SK-N-DZ (cell line): ENCODE data around the gene HERPUD2.
"Not testable (repeated sequence)": the region's sequence is repeated elsewhere in the genome, so short reads cannot be mapped to it uniquely, and the experiment has no call there.

Source experiments
- DNase-seq: peaks from one replicate; pipeline ENCODE4 v3.0.0-alpha.2; 2015; ENCODE audit warnings: low spot score

Gene HERPUD2

GRCh38 chr7:35680403-35681013 is 14.4 kb downstream of the HERPUD2 start:
- no peak for DNase-seq

GRCh38 chr7:35677582-35678356 is 17.2 kb downstream of the HERPUD2 start:
- no peak for DNase-seq

- no peak for DNase-seq
Observed at GRCh38 chr7:35676211-35676610, 18.7 kb downstream of the HERPUD2 start.

GRCh38 chr7:35670856-35671569 is 23.9 kb downstream of the HERPUD2 start:
- no peak for DNase-seq

DNA sequence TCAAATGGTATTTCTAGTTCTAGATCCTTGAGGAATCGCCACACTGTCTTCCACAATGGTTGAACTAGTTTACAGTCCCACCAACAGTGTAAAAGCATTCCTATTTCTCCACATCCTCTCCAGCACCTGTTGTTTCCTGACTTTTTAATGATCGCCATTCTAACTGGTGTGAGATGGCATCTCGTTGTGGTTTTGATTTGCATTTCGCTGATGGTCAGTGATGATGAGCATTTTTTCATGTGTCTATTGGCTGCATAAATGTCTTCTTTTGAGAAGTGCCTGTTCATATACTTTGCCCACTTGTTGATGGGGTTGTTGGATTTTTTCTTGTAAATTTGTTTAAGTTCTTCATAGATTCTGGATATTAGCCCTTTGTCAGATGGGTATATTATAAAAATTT is 34.5 kb downstream of the HERPUD2 start:
- not testable (repeated sequence) for DNase-seq

GRCh38 chr7:35658606-35659201 is 36.2 kb downstream of the HERPUD2 start:
- DNase-seq, result no peak

- DNase-seq, result no peak
Observed at GRCh38 chr7:35657125-35657524, 37.8 kb downstream of the HERPUD2 start.

GRCh38 chr7:35654558-35654957 is 40.4 kb downstream of the HERPUD2 start:
- not testable (repeated sequence) for DNase-seq

DNA sequence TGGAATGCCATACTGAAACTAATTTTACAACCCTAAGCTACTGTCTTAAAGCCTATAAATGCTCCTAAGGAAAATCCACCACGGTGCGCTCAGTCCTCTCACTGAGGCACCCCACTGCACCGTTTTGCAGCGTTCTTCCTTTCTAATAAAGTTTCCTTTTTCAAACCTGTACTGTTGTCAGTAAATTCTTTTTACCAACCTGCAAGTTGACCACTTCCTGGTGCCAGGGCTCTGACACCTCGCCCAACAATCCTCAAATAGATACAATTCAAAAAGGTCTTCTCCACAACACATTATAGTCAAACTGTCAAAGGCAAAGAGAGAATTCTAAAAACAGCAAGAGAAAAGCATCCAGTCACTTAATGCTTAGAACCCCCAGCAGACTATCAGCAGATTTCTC is 42.8 kb downstream of the HERPUD2 start:
- DNase-seq, result no peak

GRCh38 chr7:35650751-35651150 is 44.2 kb downstream of the HERPUD2 start:
- DNase-seq, result no peak

GRCh38 chr7:35649711-35650110 is 45.2 kb downstream of the HERPUD2 start:
- no peak for DNase-seq

GRCh38 chr7:35648367-35648766 is 46.6 kb downstream of the HERPUD2 start:
- DNase-seq, result no peak

- DNase-seq, result peak; percentile 45
Observed at GRCh38 chr7:35647171-35647574, 47.8 kb downstream of the HERPUD2 start.

- DNase-seq, result no peak
Observed at GRCh38 chr7:35646289-35647023, 48.5 kb downstream of the HERPUD2 start.

DNA sequence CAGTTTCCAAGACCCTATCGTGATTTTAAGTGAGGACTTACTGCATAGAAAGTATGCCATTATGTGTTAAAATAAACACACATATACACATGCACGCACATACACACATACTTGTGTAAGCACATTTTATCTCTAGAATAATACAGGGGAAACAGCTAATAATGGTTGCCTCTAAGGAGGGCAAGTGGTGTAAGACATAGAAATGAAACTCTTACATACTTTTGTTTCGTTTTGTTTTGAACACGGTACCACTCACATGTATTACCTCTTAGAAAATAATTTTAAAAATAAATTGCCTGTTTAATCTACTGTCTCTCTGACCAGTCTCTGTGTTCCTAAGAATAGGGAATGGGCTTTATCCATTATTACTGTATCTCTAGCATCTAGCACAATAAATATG is 49.2 kb downstream of the HERPUD2 start:
- no peak for DNase-seq

DNA sequence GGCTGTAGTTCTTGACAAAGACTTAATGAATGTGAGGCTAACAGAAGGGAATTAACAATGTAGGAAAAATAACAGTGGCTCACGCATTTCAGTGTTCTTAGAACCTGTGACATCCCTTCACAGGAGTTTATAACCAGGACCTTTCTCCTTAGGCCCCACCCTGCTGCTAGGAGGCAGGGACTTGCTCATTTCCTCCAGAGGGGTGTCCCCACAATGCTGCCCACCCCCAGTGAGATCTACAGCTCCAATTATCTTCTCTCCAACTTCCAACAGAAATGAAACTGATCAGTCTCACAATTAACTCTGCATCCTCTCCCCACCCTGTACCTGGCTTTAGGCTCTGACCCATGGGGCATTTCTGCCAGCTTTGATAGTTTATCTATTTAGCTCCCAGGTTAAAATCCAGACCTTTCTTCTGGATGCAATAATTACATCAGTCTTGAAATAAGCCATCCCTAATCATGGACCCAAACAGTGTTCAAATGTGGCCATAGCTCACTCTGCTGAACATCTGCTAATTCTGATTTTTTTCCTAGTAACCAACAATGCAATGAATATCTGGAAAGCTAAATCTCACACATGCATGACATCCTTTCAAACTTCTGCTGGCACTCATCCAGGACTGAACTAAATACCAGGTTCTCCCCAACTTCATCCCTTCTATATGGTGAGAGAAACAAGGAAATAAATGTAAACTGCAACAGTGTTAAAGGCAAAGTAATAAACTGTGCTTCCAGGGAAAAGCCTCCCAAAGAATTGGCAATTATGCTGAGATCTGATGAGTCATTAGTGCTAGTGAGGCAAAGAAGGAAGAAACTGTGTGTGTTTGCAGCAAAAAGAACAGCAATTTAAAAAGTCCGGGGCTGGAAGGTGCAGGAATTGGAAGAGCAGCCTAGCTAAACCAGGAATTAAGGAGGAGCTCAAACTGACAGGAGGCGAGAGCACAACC is 64.6 kb downstream of the HERPUD2 start:
- peak; percentile 20 for DNase-seq

DNA sequence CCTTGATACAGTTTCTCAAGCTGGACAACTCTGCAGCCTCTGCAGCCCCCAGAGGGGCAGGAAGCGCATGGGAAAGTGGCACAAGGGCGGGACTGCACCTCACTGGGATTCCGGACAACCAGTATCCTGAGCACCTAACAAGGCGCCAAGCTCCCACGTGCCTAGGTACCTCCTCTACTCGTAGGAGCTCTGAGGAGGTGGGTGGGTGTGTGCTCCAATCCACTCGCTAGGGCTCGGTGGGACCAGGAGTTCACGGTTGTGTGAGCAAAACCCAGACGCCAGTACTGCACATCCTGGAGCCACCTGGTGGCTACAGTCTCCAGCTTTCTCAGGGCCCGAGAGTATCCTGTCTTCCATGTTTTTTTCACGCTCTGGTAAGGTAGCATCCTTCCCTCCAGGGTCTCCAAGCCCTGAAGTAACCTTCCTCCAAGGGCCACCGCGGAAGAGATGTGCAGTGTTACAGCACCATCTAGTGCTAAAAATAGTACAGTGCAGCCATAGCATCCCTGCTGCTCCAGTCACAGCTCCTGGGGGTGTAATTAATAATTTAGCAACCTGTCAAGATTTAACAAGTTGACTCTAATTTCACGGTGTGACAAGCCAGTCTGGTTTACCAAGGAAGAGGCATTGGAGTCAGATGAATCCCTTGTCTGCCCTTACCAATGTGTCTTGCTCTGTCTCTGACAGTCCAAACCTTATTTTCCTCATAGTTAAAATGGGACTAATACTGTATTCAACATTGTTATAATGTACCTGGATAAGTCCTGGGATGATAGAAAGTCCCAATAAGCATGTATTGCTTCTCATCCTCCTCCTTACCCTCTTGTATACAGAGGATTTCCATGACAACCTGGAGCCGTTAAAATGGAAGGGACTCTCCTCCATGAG is 70.4 kb downstream of the HERPUD2 start:
- DNase-seq, result peak; percentile 82

DNA sequence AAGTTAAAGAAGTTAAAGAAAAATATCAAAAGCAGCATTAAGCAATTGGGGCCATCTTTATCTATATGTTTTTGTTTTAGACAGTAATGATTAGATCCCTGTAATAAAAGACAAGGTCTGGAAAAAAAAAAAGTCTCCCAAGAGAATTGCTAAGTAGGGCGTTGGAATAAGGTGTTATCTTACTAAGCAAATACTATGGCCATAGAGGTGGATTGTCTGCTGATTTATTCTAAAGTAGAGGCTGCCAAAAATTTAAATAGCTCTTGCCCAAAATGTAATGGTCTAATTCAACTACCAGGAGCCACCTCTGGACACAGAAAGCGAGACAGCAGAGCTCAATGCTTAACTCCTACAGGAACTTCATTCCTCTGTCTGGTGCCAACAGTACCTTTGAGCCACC is 71.6 kb downstream of the HERPUD2 start:
- no peak for DNase-seq

DNA sequence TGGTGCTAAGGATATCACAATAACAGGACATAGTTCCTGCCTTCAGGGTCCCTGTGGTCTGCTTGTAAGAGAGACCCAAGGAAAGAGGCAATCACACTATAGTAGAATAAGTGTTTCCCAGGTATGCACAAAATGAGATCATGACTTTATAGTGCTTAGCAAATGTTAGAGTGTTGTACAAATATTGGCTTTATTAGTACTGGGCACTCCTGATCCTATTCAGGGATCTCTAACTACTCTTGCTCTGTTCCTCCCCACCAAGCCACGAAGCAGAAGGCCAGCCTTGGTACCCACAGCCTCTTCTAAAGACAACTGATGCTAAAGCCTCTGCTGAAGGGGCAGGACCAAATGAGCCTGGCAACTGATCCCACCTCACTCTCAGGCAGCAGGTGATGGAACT is 75.1 kb downstream of the HERPUD2 start:
- no peak for DNase-seq
